Activated CD4-positive, alpha-beta T cell treated with anti-CD3 and anti-CD28 coated beads, Interleukin-2, amount 10 ng/mL, durations not matched to agents 7 days and 5 days (primary cell): ENCODE measurements around the gene ALAD. TPM values are rescaled to one million over a fixed set of nuclear protein-coding genes. Genes with fewer than 3 reads are reported as not detected.

Source experiments
- CTCF ChIA-PET: fragments of 350-600 bp; sonication (Branson Sonifier 250); formaldehyde crosslinking; loops from one replicate; lab custom pipeline; 2021; ENCODE audit warnings: antibody characterized with exemption; lab: Charles Lee
- POLR2A ChIA-PET: fragments of 350-600 bp; sonication (Branson Sonifier 250); formaldehyde crosslinking; loops from one replicate; lab custom pipeline; 2021; ENCODE audit warnings: antibody characterized with exemption; lab: Charles Lee
- DNase-seq: peaks from one replicate; pipeline ENCODE4 v3.0.0-alpha.2; 2020
- H3K27ac Mint-ChIP-seq: one replicate; pipeline ENCODE4 v1.8.0; 2021; ENCODE audit warnings: mild to moderate bottlenecking, moderate library complexity, mixed read lengths
- H3K27me3 Mint-ChIP-seq: one replicate; pipeline ENCODE4 v1.8.0; 2021; ENCODE audit warnings: mixed read lengths
- H3K36me3 Mint-ChIP-seq: one replicate; pipeline ENCODE4 v1.8.0; 2021; ENCODE audit warnings: low read depth, mixed read lengths
- H3K4me1 Mint-ChIP-seq: one replicate; pipeline ENCODE4 v1.8.0; 2021; ENCODE audit warnings: mixed read lengths
- H3K4me3 Mint-ChIP-seq: one replicate; pipeline ENCODE4 v1.8.0; 2021; ENCODE audit warnings: mild to moderate bottlenecking, moderate library complexity, mixed read lengths
- H3K9me3 Mint-ChIP-seq: one replicate; pipeline ENCODE4 v1.8.0; 2021; ENCODE audit warnings: mixed read lengths
- total RNA-seq, 2 experiments: library from RNA; stranded (reverse); gene quantifications; one replicate each; pipeline ENCODE4 v1.2.3, GENCODE V29; 2021

Gene ALAD
- total RNA-seq, 2 experiments from 2014 or later, result 37.5 to 40.6 TPM

DNA sequence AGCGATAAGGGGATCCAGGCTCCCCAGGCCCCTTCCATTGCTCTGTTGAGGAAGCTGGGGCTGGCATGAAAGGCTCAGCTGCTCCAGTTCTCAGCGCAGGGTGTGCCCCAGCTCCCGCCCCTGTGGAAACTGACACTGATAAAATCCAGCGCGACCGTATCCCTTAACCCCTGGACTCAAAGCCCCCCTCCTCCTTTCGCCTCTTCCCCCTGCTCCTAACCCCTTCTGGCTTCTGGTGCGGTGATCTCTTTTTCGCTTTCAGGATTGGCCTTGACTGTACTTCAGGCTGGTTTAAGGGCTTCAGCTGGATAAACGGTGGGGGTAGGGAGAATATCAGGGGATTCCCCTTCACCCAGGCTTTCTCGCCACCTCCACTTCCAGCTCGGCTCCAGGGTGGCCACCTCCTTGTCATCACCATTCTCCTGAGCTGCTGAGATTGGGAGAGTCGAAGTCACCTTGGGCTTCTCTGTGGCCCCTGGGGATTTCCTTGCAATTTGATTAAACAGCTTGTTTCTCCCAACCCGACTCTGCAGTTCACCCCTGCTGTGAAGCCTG lies 50.9 kb downstream of the ALAD start:
- ChIA-PET POLR2A (interaction anchor here (0.6 kb wide), 1 partner anchor 190 kb away, joined by 3 read pairs; no protein-coding TSS in a partner anchor), CTCF (interaction anchor here (0.7 to 5.2 kb wide), 9 partner anchors 9 to 77 kb away, joined by 3 to 34 read pairs (median 6); partner anchors contain the start of genes ALAD, CDC26, PRPF4 and WDR31)
- Mint-ChIP-seq H3K4me1 (peaks cover 35% of the 10 kb centered on the region), H3K9me3 (no peaks in the 10 kb centered on the region), H3K27me3 (peaks cover 26% of the 10 kb centered on the region), H3K27ac (peak overlapping the region; percentile 52), H3K4me3 (peak overlapping the region; percentile 78), H3K36me3 (peaks cover 1% of the 10 kb centered on the region)
- no peak for DNase-seq

DNA sequence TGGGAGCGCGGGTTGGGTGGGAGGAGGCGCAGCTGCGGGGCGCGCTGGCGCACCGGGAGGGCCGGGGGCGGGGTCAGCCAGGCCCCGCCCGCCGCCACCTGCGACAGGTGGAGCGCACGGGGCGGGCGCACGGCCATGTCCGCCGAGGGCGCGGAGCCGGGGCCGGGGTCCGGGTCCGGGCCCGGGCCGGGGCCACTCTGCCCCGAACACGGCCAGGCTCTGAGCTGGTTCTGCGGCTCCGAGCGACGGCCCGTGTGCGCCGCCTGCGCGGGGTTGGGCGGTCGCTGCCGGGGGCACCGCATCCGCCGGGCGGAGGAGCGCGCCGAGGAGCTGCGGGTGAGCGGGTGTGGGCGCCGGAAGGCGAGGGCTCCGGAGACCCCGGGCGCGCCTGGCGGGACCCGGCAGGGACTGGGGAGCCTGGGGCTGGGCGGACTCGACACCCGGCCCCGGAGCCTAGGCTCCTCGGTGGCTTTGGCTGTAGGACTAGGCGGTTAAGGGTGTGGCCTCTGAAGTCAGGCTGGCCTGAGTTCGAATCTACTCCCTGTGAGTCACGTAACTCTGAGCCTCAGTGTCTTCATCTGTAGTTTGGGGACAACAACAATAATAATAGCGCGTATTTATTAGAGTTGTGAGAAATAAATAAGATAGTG lies 51.5 kb downstream of the ALAD start, which contains the start of gene BSPRY:
Gene BSPRY, plus strand, starts transcription at position 97 of the 650 bp plus-strand sequence. Its CDS starts 39 bp downstream, at position 136.
- H3K36me3 Mint-ChIP-seq, result peaks cover 1% of the 10 kb centered on the region
- ChIA-PET CTCF (interaction anchor here (0.6 to 5.2 kb wide), 10 partner anchors 8 to 76 kb away, joined by 3 to 34 read pairs (median 6); partner anchors contain the start of genes ALAD, CDC26, PRPF4 and WDR31), POLR2A (interaction anchor here (0.6 kb wide), 1 partner anchor 189 kb away, joined by 3 read pairs; no protein-coding TSS in a partner anchor)
- DNase-seq, result peak; percentile 31
- H3K9me3 Mint-ChIP-seq, result no peaks in the 10 kb centered on the region
- peaks cover 26% of the 10 kb centered on the region for H3K27me3 Mint-ChIP-seq
- peak within 1 kb of the TSS; percentile 78 for H3K4me3 Mint-ChIP-seq
- peak within 1 kb of the TSS; percentile 78 for H3K27ac Mint-ChIP-seq
- peaks cover 35% of the 10 kb centered on the region for H3K4me1 Mint-ChIP-seq

DNA sequence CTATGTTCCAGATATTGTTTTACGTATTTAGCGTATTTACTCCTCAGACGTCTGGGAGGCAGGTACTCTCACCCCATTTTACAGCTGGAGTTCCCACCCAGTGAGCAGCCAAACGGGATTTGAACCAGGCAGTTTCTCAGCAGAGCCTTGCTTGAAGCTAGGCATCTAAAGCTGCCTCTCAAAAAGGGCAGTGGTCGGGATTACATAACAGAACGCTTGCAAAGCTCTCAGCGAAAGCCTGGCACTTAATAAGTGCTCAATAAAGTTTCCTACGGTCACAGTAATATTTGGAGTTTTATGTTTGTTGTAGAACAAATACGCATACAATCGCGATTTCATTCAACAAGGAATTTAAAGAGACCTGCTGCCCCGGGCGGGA lies 52.0 kb downstream of the ALAD start:
- peaks cover 1% of the 10 kb centered on the region for H3K36me3 Mint-ChIP-seq

DNA sequence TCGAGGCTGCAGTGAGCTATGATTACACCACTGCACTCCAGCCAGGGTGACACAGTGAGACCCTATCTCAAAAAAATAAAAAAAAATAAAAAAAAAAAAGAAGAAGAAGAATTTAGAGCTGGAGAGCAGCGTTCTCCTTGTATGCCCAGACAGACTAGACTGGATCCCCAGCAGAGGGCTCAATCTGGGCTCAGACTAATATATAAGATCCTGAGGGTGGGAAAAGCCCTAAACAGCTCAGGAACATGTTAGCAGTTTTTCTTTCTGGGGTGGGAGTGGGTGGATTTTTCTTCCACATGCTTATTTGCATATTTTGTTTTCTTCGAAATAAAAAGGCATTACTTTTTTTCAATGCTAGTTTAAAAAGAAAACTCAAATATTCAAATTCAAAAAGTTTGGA lies 52.6 kb downstream of the ALAD start:
- H3K4me1 Mint-ChIP-seq, result peaks cover 39% of the 10 kb centered on the region
- H3K27me3 Mint-ChIP-seq, result peaks cover 26% of the 10 kb centered on the region
- no peak overlapping the region for H3K4me3 Mint-ChIP-seq
- CTCF ChIA-PET, result interaction anchor here (0.5 to 5.2 kb wide), 8 partner anchors 10 to 310 kb away, joined by 3 to 34 read pairs (median 6); partner anchors contain the start of genes ALAD, CDC26 and PRPF4
- POLR2A ChIA-PET, result interaction anchor here (0.6 kb wide), 1 partner anchor 1643 kb away, joined by 4 read pairs; no protein-coding TSS in a partner anchor
- no peak overlapping the region for H3K27ac Mint-ChIP-seq
- H3K9me3 Mint-ChIP-seq, result no peaks in the 10 kb centered on the region
- H3K36me3 Mint-ChIP-seq, result peaks cover 1% of the 10 kb centered on the region
- DNase-seq, result no peak

More for the DNA sequence above, 52.0 kb downstream of the ALAD start:
- Mint-ChIP-seq H3K27me3 (peaks cover 26% of the 10 kb centered on the region), H3K9me3 (no peaks in the 10 kb centered on the region), H3K27ac (peak overlapping the region; percentile 78), H3K4me1 (peaks cover 35% of the 10 kb centered on the region), H3K4me3 (peak overlapping the region; percentile 77)
- ChIA-PET CTCF (interaction anchor here (0.6 to 5.2 kb wide), 9 partner anchors 8 to 82 kb away, joined by 4 to 34 read pairs (median 6); partner anchors contain the start of genes ALAD, CDC26, PRPF4 and WDR31), POLR2A (no interaction called here)
- no peak for DNase-seq

DNA sequence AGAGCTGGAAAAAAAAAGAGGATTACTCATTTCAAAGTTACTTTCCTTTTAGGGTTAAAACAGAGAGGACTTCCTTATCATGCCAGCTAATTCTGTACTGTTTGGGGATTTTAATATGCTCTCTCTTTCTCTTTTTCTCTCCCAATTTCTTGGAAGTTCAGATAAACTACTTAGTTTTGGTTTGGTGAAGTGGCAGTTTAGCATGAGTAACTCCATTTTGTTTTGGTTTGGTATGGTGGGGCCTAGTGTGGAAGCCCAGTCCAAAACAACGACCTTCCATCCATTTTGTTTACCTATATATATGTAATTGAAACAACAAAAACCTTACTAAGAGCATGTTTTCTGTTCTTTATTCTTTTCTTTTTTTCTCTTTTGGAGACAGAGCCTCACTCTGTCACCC lies 55.4 kb downstream of the ALAD start:
- no peak for DNase-seq
- H3K4me1 Mint-ChIP-seq, result peaks cover 48% of the 10 kb centered on the region
- no peak overlapping the region for H3K4me3 Mint-ChIP-seq
- no peaks in the 10 kb centered on the region for H3K9me3 Mint-ChIP-seq
- H3K27me3 Mint-ChIP-seq, result peaks cover 8% of the 10 kb centered on the region
- ChIA-PET CTCF (no interaction called here), POLR2A (no interaction called here)
- no peak overlapping the region for H3K27ac Mint-ChIP-seq
- peaks cover 1% of the 10 kb centered on the region for H3K36me3 Mint-ChIP-seq

DNA sequence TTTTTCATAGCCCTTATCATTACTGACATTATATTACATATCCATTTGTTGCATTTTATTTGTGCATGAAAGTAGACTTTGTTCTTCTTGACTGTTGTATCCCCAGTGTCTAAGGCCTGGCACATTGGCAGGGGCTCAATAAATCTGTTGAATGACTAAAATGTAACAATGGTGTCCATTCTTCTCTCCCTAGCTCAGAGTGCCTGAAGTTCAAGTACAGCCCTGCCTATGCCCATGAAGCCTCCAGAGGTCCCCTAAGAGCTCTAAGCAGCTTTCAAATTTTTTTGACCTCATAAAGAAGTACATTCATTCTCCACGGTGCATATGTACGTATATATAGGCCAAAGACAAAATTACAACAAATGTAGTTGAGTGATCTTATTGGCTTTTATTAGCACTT lies 55.9 kb downstream of the ALAD start:
- ChIA-PET POLR2A (no interaction called here), CTCF (interaction anchor here (1.3 kb wide), 1 partner anchor 16 kb away, joined by 3 read pairs; no protein-coding TSS in a partner anchor)
- Mint-ChIP-seq H3K36me3 (peaks cover under 1% of the 10 kb centered on the region), H3K4me3 (no peak overlapping the region), H3K9me3 (no peaks in the 10 kb centered on the region), H3K4me1 (peaks cover 48% of the 10 kb centered on the region), H3K27me3 (peaks cover 8% of the 10 kb centered on the region), H3K27ac (no peak overlapping the region)
- no peak for DNase-seq

DNA sequence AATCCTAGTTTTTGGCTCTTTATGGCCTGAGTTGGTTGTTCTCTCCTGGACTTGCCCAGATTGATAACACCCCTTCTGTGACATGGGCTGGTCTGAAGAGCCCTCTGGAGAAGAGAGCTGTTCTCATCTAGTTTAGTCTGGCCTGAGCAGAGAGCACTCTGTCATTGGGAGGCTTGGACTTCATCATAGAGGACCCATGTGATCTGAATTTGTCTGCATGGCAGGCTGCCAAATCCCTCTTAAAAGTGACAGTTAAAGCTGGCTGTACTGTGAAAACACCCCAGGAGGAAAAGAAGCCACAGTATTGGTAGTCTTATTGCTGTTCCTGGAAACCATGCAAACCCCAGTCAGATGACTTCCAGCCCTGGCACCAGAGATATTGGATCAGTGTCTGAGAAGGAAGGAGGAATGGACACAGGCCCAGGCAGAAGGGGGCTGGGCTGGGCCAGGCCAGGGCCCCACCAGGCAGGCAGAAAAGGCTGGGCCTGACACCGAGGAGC lies 57.3 kb downstream of the ALAD start:
- ChIA-PET CTCF (interaction anchor here (1.3 kb wide), 1 partner anchor 18 kb away, joined by 3 read pairs; no protein-coding TSS in a partner anchor), POLR2A (interaction anchor here (0.6 kb wide), 2 partner anchors 61 to 66 kb away, joined by 3 read pairs; no protein-coding TSS in a partner anchor)
- Mint-ChIP-seq H3K36me3 (no peaks in the 10 kb centered on the region), H3K4me1 (peaks cover 48% of the 10 kb centered on the region), H3K27me3 (peaks cover 4% of the 10 kb centered on the region), H3K4me3 (no peak overlapping the region), H3K27ac (no peak overlapping the region), H3K9me3 (no peaks in the 10 kb centered on the region)
- no peak for DNase-seq

DNA sequence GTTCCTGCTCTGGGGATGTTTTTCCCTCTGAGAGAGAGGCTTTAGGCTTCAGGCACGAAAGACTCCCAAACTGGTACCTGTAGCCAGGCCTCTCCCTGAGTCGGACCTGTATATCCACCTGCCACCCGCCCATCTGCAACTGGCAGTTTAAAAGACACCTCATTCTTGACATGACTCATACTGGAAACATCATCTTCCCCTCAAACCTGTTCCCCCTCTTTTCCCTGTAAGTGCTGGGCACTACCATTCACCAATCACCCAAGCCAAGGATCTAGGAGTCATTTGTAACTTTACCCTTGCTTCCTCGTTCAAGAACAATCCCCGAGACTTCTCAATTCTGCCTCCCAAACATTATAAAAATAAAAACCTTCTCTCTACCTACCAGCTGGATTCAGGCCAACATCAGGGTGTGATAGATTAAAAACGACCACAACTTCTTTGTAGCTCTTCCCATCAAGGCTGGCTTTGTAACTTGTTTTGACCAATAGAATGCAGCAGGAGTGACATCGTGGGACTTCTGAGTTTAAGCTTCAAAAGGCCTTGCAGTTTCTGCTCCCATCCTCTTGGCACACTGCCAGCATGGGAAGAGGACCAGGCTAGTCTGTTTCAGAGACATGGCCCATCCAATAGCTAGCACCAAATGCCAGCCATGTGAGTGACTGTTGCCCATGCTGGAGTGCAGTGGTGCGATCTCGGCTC lies 59.2 kb downstream of the ALAD start:
- Mint-ChIP-seq H3K4me3 (peak overlapping the region; percentile 25), H3K27ac (no peak overlapping the region), H3K9me3 (no peaks in the 10 kb centered on the region), H3K36me3 (no peaks in the 10 kb centered on the region), H3K27me3 (peaks cover 2% of the 10 kb centered on the region), H3K4me1 (peaks cover 39% of the 10 kb centered on the region)
- DNase-seq, result no peak
- POLR2A ChIA-PET, result no interaction called here
- CTCF ChIA-PET, result interaction anchor here (1.1 to 3.6 kb wide), 3 partner anchors 9 to 57 kb away, joined by 4 to 34 read pairs (median 4); partner anchors contain the start of gene BSPRY

DNA sequence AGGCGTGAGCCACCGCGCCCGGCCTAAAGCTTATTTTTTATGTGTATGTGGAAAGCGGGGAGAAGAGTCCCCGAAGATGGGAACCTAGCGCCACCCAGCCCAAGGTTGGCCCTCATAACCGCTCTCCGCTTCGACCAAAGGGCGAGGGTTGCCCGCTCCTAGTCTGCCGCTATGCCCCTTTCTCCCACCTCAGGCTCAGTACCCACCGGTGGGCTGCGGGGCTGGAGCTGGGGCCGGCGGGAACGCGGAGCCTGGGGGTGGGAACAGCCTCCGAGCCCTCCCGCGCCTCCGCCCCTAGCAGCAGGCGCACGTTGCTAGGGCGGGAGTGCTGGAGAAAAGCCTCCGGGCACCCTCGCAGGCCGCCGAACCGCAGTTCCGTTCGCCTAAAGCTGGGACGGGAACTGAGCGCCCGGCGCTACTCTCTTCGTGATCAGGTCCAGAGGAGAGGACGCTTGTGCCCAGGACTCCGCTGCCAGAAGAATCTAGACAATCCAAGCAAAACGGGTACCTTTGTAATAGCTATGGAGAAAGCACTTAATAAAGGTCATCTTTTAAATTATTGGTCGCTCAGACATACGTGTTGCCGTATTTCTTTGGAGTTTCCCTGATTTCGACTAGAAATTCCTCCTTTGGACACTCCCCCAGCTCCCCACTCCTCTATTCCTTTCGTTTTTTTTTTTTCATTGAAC lies 60.9 kb downstream of the ALAD start, which contains the start of gene WDR31:
Gene WDR31, minus strand, starts transcription at position 265 of the 689 bp plus-strand sequence. CDS start 8,253 bp downstream, outside the sequence.
- Mint-ChIP-seq H3K9me3 (no peaks in the 10 kb centered on the region), H3K27ac (peak within 1 kb of the TSS; percentile 26), H3K4me1 (peaks cover 46% of the 10 kb centered on the region), H3K36me3 (no peaks in the 10 kb centered on the region), H3K27me3 (peaks cover 2% of the 10 kb centered on the region), H3K4me3 (peak within 1 kb of the TSS; percentile 67)
- CTCF ChIA-PET, result interaction anchor here (0.7 to 3.6 kb wide), 6 partner anchors 11 to 67 kb away, joined by 3 to 34 read pairs (median 3); partner anchors contain the start of genes ALAD, BSPRY, CDC26 and PRPF4
- POLR2A ChIA-PET, result interaction anchor here (0.9 kb wide), 2 partner anchors 11 to 70 kb away, joined by 4 to 6 read pairs; partner anchors contain the start of genes C9orf43 and POLE3
- peak; percentile 77 for DNase-seq

DNA sequence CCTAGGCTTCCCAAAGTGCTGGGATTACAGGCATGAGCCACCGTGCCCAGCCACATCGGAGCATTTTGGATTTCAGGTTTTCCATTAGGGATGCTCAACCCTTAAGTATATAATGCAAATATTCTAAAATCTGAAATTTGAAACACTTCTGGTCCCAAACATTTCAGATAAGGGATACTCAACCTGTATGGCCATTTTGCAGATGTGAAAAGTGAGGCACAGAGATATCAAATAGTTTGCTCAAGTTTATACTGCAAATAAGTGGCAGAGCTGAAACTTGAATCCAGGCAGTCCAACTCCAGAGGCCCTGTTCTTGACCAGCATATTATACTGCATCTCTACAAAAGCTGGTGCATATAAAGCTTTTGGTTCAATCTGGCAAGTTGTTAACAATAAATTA lies 63.4 kb downstream of the ALAD start:
- H3K36me3 Mint-ChIP-seq, result no peaks in the 10 kb centered on the region
- no peak overlapping the region for H3K4me3 Mint-ChIP-seq
- no peak for DNase-seq
- no peak overlapping the region for H3K27ac Mint-ChIP-seq
- peaks cover 43% of the 10 kb centered on the region for H3K4me1 Mint-ChIP-seq
- ChIA-PET POLR2A (no interaction called here), CTCF (interaction anchor here (0.5 to 0.9 kb wide), 2 partner anchors 10 to 97 kb away, joined by 3 to 5 read pairs; no protein-coding TSS in a partner anchor)
- no peaks in the 10 kb centered on the region for H3K9me3 Mint-ChIP-seq
- peaks cover 2% of the 10 kb centered on the region for H3K27me3 Mint-ChIP-seq
